Uterus (tissue), 4 donors: ENCODE results near the gene HLA-DPB1. TPM values are rescaled to one million over a fixed set of nuclear protein-coding genes. Genes with fewer than 3 reads are reported as not detected.

ENCODE experiments used
- DNase-seq, 2 donors: peaks; one replicate each; pipeline ENCODE4 v3.0.0-alpha.2; 2019 to 2020
- H3K27ac ChIP-seq, 2 donors: fragments of 200-600 bp; sonication (generic); 1 replicate in 1 of 2; 2 replicates in 1 of 2; pipeline ENCODE4 v1.5.1; 2016 to 2018
- H3K27me3 ChIP-seq, 2 donors: fragments of 200-600 bp; sonication (generic); one replicate each; pipeline ENCODE4 v1.5.1; 2018 to 2019; ENCODE audit warnings: control low read depth in 1 of 2
- H3K36me3 ChIP-seq, 2 donors: fragments of 200-600 bp; sonication (generic); one replicate each; pipeline ENCODE4 v1.5.1; 2019; ENCODE audit warnings: control low read depth in 1 of 2
- H3K4me1 ChIP-seq, 2 donors: fragments of 200-600 bp; sonication (generic); one replicate each; pipeline ENCODE4 v1.5.1; 2018 to 2019; ENCODE audit warnings: control low read depth in 1 of 2
- H3K4me3 ChIP-seq, 2 donors: fragments of 200-600 bp; sonication (generic); 1 replicate in 1 of 2; 2 replicates in 1 of 2; pipeline ENCODE4 v1.5.1; 2018 to 2019; ENCODE audit warnings: mild to moderate bottlenecking in 1 of 2
- H3K9me3 ChIP-seq, 2 donors: fragments of 200-600 bp; sonication (generic); one replicate each; pipeline ENCODE4 v1.5.1; 2019; ENCODE audit warnings: control low read depth in 1 of 2
- CTCF ChIP-seq, 4 experiments: fragments of 200-600 bp in 2 of 4; fragments of 450-650 bp in 2 of 4; sonication (generic) in 2 of 4; IDR thresholded peaks; one replicate each; pipeline ENCODE4 v1.5.1; 2016 to 2019; ENCODE audit warnings: antibody characterized with exemption in 4 of 4, mild to moderate bottlenecking in 2 of 4, moderate library complexity in 1 of 4
- POLR2A ChIP-seq, 2 donors: fragments of 450-650 bp; IDR thresholded peaks; one replicate each; pipeline ENCODE4 v1.6.1; 2016; ENCODE audit warnings: antibody characterized with exemption in 2 of 2, mild to moderate bottlenecking in 1 of 2, moderate library complexity in 1 of 2
- intact Hi-C: fragments of 100-400 bp; cut with DNase I; formaldehyde crosslinking; loops from one replicate; pipeline ENCODE4 v1.15.1; 2023; ENCODE audit warnings: low total_unique reads
- total RNA-seq, 4 donors: library from RNA; depleted of rRNA in 3 of 4; stranded (reverse); fragments of >200 nt in 3 of 4; gene quantifications; one replicate each; pipeline versions ENCODE4 v1.1.0 to v1.2.4, GENCODE V29; 2014 to 2023
- donor health status: DM: yes; HTN: yes; CAD: no.

HLA-DPB1 gene
- total RNA-seq, 4 donors from 2014 or later: 19.8 to 108 (median 43.6) TPM

DNA sequence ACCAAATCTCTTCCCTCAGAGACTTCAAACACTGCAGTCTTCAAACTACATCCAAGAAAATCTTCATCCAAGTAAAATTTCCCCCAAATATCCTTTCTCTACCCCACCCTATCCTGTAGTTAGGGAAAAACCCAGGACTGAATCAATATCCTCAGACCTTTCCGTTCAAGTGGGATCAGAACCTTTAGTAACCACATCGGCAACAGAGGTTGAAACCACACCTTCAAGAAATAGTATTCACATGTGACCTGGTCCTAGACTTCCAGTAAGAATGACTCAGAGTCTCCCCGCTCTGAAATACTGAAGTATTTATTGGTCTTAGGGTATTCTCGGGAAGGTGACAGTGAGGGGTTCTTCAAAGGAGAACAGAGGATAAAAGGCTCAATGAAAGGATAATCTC lies 11.1 kb upstream of the HLA-DPB1 start:
- Histone ChIP-seq H3K9me3 (no peaks in the 10 kb centered on the region), H3K4me1 (no peaks in the 10 kb centered on the region), H3K36me3 (no peaks in the 10 kb centered on the region), H3K27me3 (no peaks in the 10 kb centered on the region), H3K27ac (no peak overlapping the region), H3K4me3 (no peak overlapping the region)
- no peak for TF ChIP-seq POLR2A (IDR thresholded peaks at IDR 0.05)
- no peak for TF ChIP-seq CTCF (IDR thresholded peaks at IDR 0.05)
- DNase-seq: no peak
- intact Hi-C loops: no loop called here

GRCh38 chr6:33065312-33065711 lies 10.5 kb upstream of the HLA-DPB1 start:
- Histone ChIP-seq H3K36me3 (no peaks in the 10 kb centered on the region), H3K27me3 (no peaks in the 10 kb centered on the region), H3K4me3 (no peak overlapping the region), H3K4me1 (no peaks in the 10 kb centered on the region), H3K9me3 (no peaks in the 10 kb centered on the region), H3K27ac (no peak overlapping the region)
- intact Hi-C loops: no loop called here
- no peak for DNase-seq
- TF ChIP-seq POLR2A (IDR thresholded peaks at IDR 0.05) (no peak), CTCF (IDR thresholded peaks at IDR 0.05) (no peak)

DNA sequence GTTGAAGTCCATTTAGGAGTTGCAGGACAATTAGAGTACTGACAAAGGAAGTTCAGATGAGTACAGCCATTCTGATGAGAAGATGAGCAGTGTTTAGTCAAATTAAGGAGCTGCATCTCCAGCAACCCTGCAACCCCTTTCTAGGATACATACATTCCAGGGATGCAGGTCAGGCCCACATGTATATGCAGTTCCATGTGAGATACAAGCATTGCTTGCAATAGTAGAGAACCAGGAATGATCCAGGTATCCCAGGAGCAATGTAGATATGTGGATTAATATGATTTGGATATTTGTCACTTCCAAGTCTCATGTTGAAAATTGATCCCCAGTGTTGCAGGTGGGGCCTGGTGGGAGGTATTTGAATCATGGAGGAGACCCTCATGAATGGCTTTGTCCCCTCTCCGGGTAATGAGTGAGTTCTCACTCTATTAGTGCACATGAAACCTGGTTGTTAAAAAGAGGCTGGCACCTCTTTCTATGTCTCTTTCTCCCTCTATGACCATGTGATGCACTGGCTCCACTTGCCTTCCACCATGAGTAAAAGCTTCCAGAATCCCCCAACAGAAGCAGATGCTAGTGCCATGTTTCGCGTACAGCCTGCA lies 8.8 kb upstream of the HLA-DPB1 start:
- no peak for TF ChIP-seq POLR2A (IDR thresholded peaks at IDR 0.05)
- TF ChIP-seq CTCF (IDR thresholded peaks at IDR 0.05): no peak
- H3K36me3 ChIP-seq: no peaks in the 10 kb centered on the region
- intact Hi-C loops: no loop called here
- no peak overlapping the region for H3K4me3 ChIP-seq
- no peak for DNase-seq
- H3K9me3 ChIP-seq: no peaks in the 10 kb centered on the region
- no peak overlapping the region for H3K27ac ChIP-seq
- H3K27me3 ChIP-seq: no peaks in the 10 kb centered on the region
- H3K4me1 ChIP-seq: no peaks in the 10 kb centered on the region

- DNase-seq: no peak
- Histone ChIP-seq H3K36me3 (no peaks in the 10 kb centered on the region), H3K9me3 (no peaks in the 10 kb centered on the region), H3K27me3 (no peaks in the 10 kb centered on the region), H3K4me3 (no peak overlapping the region), H3K4me1 (no peaks in the 10 kb centered on the region), H3K27ac (no peak overlapping the region)
- no peak for TF ChIP-seq POLR2A (IDR thresholded peaks at IDR 0.05)
- TF ChIP-seq CTCF (IDR thresholded peaks at IDR 0.05): no peak
- intact Hi-C loops: no loop called here
Measured at GRCh38 chr6:33069021-33069738, 6.6 kb upstream of the HLA-DPB1 start.

- Histone ChIP-seq H3K9me3 (no peaks in the 10 kb centered on the region), H3K27ac (no peak overlapping the region), H3K27me3 (no peaks in the 10 kb centered on the region), H3K4me1 (no peaks in the 10 kb centered on the region), H3K4me3 (no peak overlapping the region), H3K36me3 (no peaks in the 10 kb centered on the region)
- no peak for DNase-seq
- TF ChIP-seq CTCF (IDR thresholded peaks at IDR 0.05): no peak
- no peak for TF ChIP-seq POLR2A (IDR thresholded peaks at IDR 0.05)
- intact Hi-C loops: no loop called here
Measured at GRCh38 chr6:33070909-33071308, 4.9 kb upstream of the HLA-DPB1 start.
